HEK293 (cell line): ENCODE results near the gene DNAJB14.

Experiments
- AEBP2 ChIP-seq: fragments of 450-650 bp; formaldehyde crosslinking; IDR thresholded peaks from 2 replicates; pipeline ENCODE4 v1.5.1; 2016; ENCODE audit warnings: missing biosample characterization, missing genetic modification characterization, borderline replicate concordance
- CTCF ChIP-seq: fragments of 450-650 bp; formaldehyde crosslinking; IDR thresholded peaks from 2 replicates; pipeline ENCODE4 v1.5.1; 2016; ENCODE audit warnings: missing biosample characterization, missing genetic modification characterization
- GLI4 ChIP-seq: fragments of 450-650 bp; formaldehyde crosslinking; IDR thresholded peaks from 2 replicates; pipeline ENCODE4 v1.5.1; 2016; ENCODE audit warnings: missing biosample characterization, missing genetic modification characterization
- PRDM6 ChIP-seq: fragments of 450-650 bp; formaldehyde crosslinking; IDR thresholded peaks from 2 replicates; pipeline ENCODE4 v1.5.1; 2017; ENCODE audit warnings: missing biosample characterization, missing genetic modification characterization
- TCF7L2 ChIP-seq: IDR thresholded peaks from 2 replicates; pipeline ENCODE4 v1.6.1; 2011; ENCODE audit warnings: low read depth, mild to moderate bottlenecking, inconsistent platforms, low read length, moderate library complexity, borderline replicate concordance
- ZBTB1 ChIP-seq: fragments of 450-650 bp; formaldehyde crosslinking; IDR thresholded peaks from 2 replicates; pipeline ENCODE4 v1.5.1; 2016; ENCODE audit warnings: missing biosample characterization, missing genetic modification characterization
- ZBTB20 ChIP-seq: fragments of 450-650 bp; formaldehyde crosslinking; IDR thresholded peaks from 2 replicates; pipeline ENCODE4 v1.5.1; 2016; ENCODE audit warnings: missing biosample characterization, missing genetic modification characterization
- ZFP37 ChIP-seq: fragments of 450-650 bp; formaldehyde crosslinking; IDR thresholded peaks from 2 replicates; pipeline ENCODE4 v1.5.1; 2016; ENCODE audit warnings: missing biosample characterization, missing genetic modification characterization
- ZNF140 ChIP-seq: fragments of 450-650 bp; formaldehyde crosslinking; IDR thresholded peaks from 2 replicates; pipeline ENCODE4 v1.5.1; 2016; ENCODE audit warnings: missing biosample characterization, missing genetic modification characterization
- ZNF184 ChIP-seq: fragments of 450-650 bp; IDR thresholded peaks from 2 replicates; pipeline ENCODE4 v1.5.1; 2018; ENCODE audit warnings: missing biosample characterization, mild to moderate bottlenecking, missing genetic modification characterization
- ZNF324 ChIP-seq: fragments of 450-650 bp; formaldehyde crosslinking; IDR thresholded peaks from 2 replicates; pipeline ENCODE4 v1.5.1; 2016; ENCODE audit warnings: missing biosample characterization, missing genetic modification characterization
- ZNF621 ChIP-seq: fragments of 450-650 bp; formaldehyde crosslinking; IDR thresholded peaks from 2 replicates; pipeline ENCODE4 v1.5.1; 2017; ENCODE audit warnings: missing biosample characterization, missing genetic modification characterization
- ZNF639 ChIP-seq: fragments of 450-650 bp; formaldehyde crosslinking; IDR thresholded peaks from 2 replicates; pipeline ENCODE4 v1.5.1; 2016; ENCODE audit warnings: missing biosample characterization, missing genetic modification characterization

- TF ChIP-seq CTCF (tag by site-specific recombination) (no peak), ZNF639 (tag by site-specific recombination) (no peak), ZFP37 (tag by site-specific recombination) (no peak), ZBTB1 (tag by site-specific recombination) (no peak), ZNF184 (tag by site-specific recombination) (no peak), ZNF140 (no peak), TCF7L2 (no peak), PRDM6 (tag by site-specific recombination) (no peak), ZNF621 (no peak), AEBP2 (no peak), ZNF324 (no peak), ZBTB20 (no peak), GLI4 (tag by site-specific recombination) (no peak)
These were observed 19.4 kb upstream of the DNAJB14 start for GRCh38 chr4:99965674-99966350.
